K562 (cell line): ENCODE measurements around the gene MORC1.

Source experiments
- ATF3 ChIP-seq, 2 experiments: fragments of 450-650 bp in 1 of 2; sonication (generic) in 1 of 2; formaldehyde crosslinking in 1 of 2; IDR thresholded peaks in 1 of 2; conservative IDR thresholded peaks in 1 of 2; 2 replicates each; pipeline versions ENCODE4 v1.6.1 to v1.8.1; 2016 to 2023; ENCODE audit warnings: mild to moderate bottlenecking in 2 of 2, moderate library complexity in 2 of 2, inconsistent platforms in 1 of 2, missing genetic modification reagents in 1 of 2
- CREB3 ChIP-seq: fragments of 450-650 bp; conservative IDR thresholded peaks from 2 replicates; pipeline ENCODE4 v1.6.1; 2016; ENCODE audit warnings: missing genetic modification characterization, low read depth, mild to moderate bottlenecking, missing compliant biosample characterization, moderate library complexity
- POLR2A ChIP-seq: fragments of 450-650 bp; conservative IDR thresholded peaks from 2 replicates; pipeline ENCODE4 v1.6.1; 2016
- SAP30 ChIP-seq: fragments of 200-600 bp; sonication (generic); IDR thresholded peaks from 2 replicates; pipeline ENCODE4 v1.6.1; 2012; ENCODE audit warnings: borderline replicate concordance, low read depth, mild to moderate bottlenecking, moderate library complexity, low read length, control low read depth, inconsistent platforms; ENCODE audit not compliant: insufficient read depth, poor library complexity, severe bottlenecking
- THRA ChIP-seq: fragments of 450-650 bp; IDR thresholded peaks from 2 replicates; pipeline ENCODE4 v1.6.1; 2017; ENCODE audit warnings: mild to moderate bottlenecking, moderate library complexity
- YY1 ChIP-seq, 3 experiments: IDR thresholded peaks; 2 replicates each; pipeline ENCODE4 v1.6.1; 2011; ENCODE audit warnings: low read length in 2 of 3, mild to moderate bottlenecking in 2 of 3, moderate library complexity in 2 of 3, borderline replicate concordance in 1 of 3, control low read depth in 1 of 3, low read depth in 1 of 3; ENCODE audit not compliant: insufficient read depth in 3 of 3, insufficient replicate concordance in 2 of 3, control insufficient read depth in 1 of 3, insufficient read length in 1 of 3; ENCODE audit errors: extremely low read depth in 1 of 3

- TF ChIP-seq POLR2A (no peak), THRA (no peak), ATF3 (IDR thresholded peaks at IDR 0.05) (no peak), ATF3 (CRISPR knock-in tag; conservative IDR thresholded peaks at IDR 0.05) (no peak), YY1 (IDR thresholded peaks at IDR 0.05; ENCODE audit: borderline replicate concordance in 1 of 3, control insufficient read depth in 1 of 3, extremely low read depth in 1 of 3, insufficient read depth in 3 of 3, insufficient read length in 1 of 3, insufficient replicate concordance in 2 of 3, low read depth in 1 of 3, low read length in 2 of 3) (no peak), CREB3 (tag) (no peak), SAP30 (no peak)
These were observed 70.6 kb downstream of the MORC1 start for GRCh38 chr3:109047366-109047765.
